HEK293 (cell line): Measurements from ENCODE around the gene SRRM1.

Source experiments
- CTCF ChIA-PET: fragments of 350-600 bp; formaldehyde crosslinking; extraction: SDS; loops from one replicate; lab custom pipeline; 2021; ENCODE audit warnings: antibody characterized with exemption; lab: Yijun Ruan, JAX
- POLR2A ChIA-PET: fragments of 300-600 bp; formaldehyde crosslinking; extraction: SDS; loops from one replicate; lab custom pipeline; 2020; ENCODE audit warnings: antibody characterized with exemption, inconsistent platforms; lab: Yijun Ruan, JAX
- H3K27ac ChIP-seq: fragments of 200-500 bp; sonication (Bioruptor generic); 2 replicates; pipeline ENCODE4 v1.5.1; 2014; ENCODE audit warnings: low read depth, low read length, control low read depth, inconsistent platforms; ENCODE audit errors: extremely low read depth
- H3K36me3 ChIP-seq, 2 experiments: fragments of 200-500 bp in 1 of 2; sonication (Bioruptor generic) in 1 of 2; 1 replicate in 1 of 2; 2 replicates in 1 of 2; pipeline ENCODE4 v1.5.1; 2014 to 2017; ENCODE audit warnings: inconsistent platforms in 2 of 2, low read length in 2 of 2; ENCODE audit not compliant: control insufficient read depth in 2 of 2, insufficient read depth in 1 of 2
- H3K4me1 ChIP-seq: fragments of 200-500 bp; sonication (Bioruptor generic); 2 replicates; pipeline ENCODE4 v1.5.1; 2014; ENCODE audit warnings: mild to moderate bottlenecking, low read length, inconsistent platforms; ENCODE audit not compliant: control insufficient read depth, insufficient read depth
- H3K4me3 ChIP-seq: 2 replicates; pipeline ENCODE4 v1.5.1; 2011; ENCODE audit warnings: low read depth, mild to moderate bottlenecking, control low read depth, low read length, moderate library complexity
- H3K9me3 ChIP-seq: fragments of 200-500 bp; sonication (Bioruptor generic); 2 replicates; pipeline ENCODE4 v1.5.1; 2014; ENCODE audit warnings: low read depth, low read length, inconsistent platforms; ENCODE audit not compliant: control insufficient read depth, insufficient read depth
- EGR2 ChIP-seq: fragments of 450-650 bp; formaldehyde crosslinking; IDR thresholded peaks from 2 replicates; pipeline ENCODE4 v1.5.1; 2016; ENCODE audit warnings: low read depth, missing biosample characterization, missing genetic modification characterization
- GLI2 ChIP-seq: fragments of 450-650 bp; formaldehyde crosslinking; IDR thresholded peaks from 2 replicates; pipeline ENCODE4; 2017; ENCODE audit warnings: missing biosample characterization, missing genetic modification characterization, low read depth, borderline replicate concordance
- HOXA7 ChIP-seq: sonication (generic); formaldehyde crosslinking; IDR thresholded peaks from 2 replicates; pipeline ENCODE4 v1.8.1; 2022; ENCODE audit warnings: missing genetic modification reagents, borderline replicate concordance
- KLF9 ChIP-seq: fragments of 450-650 bp; formaldehyde crosslinking; IDR thresholded peaks from 2 replicates; pipeline ENCODE4 v1.5.1; 2016; ENCODE audit warnings: missing biosample characterization, missing genetic modification characterization, low read depth
- ZFHX2 ChIP-seq: fragments of 450-650 bp; formaldehyde crosslinking; conservative IDR thresholded peaks from 2 replicates; pipeline ENCODE4 v1.5.1; 2016; ENCODE audit warnings: missing biosample characterization, missing genetic modification characterization
- ZNF211 ChIP-seq: fragments of 450-650 bp; formaldehyde crosslinking; IDR thresholded peaks from 2 replicates; pipeline ENCODE4 v1.5.1; 2016; ENCODE audit warnings: low read depth, missing biosample characterization, missing genetic modification characterization
- ZNF530 ChIP-seq: fragments of 450-650 bp; formaldehyde crosslinking; IDR thresholded peaks from 2 replicates; pipeline ENCODE4 v1.5.1; 2016; ENCODE audit warnings: low read depth, missing biosample characterization, missing genetic modification characterization
- ZNF548 ChIP-seq: fragments of 450-650 bp; formaldehyde crosslinking; IDR thresholded peaks from 2 replicates; pipeline ENCODE4 v1.5.1; 2016; ENCODE audit warnings: missing biosample characterization, missing genetic modification characterization
- ZNF561 ChIP-seq: fragments of 450-650 bp; IDR thresholded peaks from 2 replicates; pipeline ENCODE4 v1.5.1; 2018; ENCODE audit warnings: missing biosample characterization, missing genetic modification characterization, borderline replicate concordance
- ZNF629 ChIP-seq: fragments of 450-650 bp; formaldehyde crosslinking; IDR thresholded peaks from 2 replicates; pipeline ENCODE4 v1.5.1; 2017; ENCODE audit warnings: missing biosample characterization, missing genetic modification characterization
- ZNF654 ChIP-seq: fragments of 450-650 bp; formaldehyde crosslinking; IDR thresholded peaks from 2 replicates; pipeline ENCODE4 v1.5.1; 2016; ENCODE audit warnings: low read depth, missing biosample characterization, missing genetic modification characterization
- ZNF660 ChIP-seq: fragments of 450-650 bp; IDR thresholded peaks from 2 replicates; pipeline ENCODE4 v1.5.1; 2018; ENCODE audit warnings: missing biosample characterization, mild to moderate bottlenecking, missing genetic modification characterization
- ZNF776 ChIP-seq: fragments of 450-650 bp; formaldehyde crosslinking; IDR thresholded peaks from 2 replicates; pipeline ENCODE4 v1.5.0; 2017; ENCODE audit warnings: missing biosample characterization, missing genetic modification characterization, borderline replicate concordance
- TF ChIP-seq, protein P1 (sequence below): fragments of 450-650 bp; formaldehyde crosslinking; IDR thresholded peaks from 2 replicates; pipeline ENCODE4 v1.5.1; 2016; ENCODE audit warnings: missing biosample characterization, missing genetic modification characterization, borderline replicate concordance
- TF ChIP-seq, protein P2 (sequence below): fragments of 450-650 bp; formaldehyde crosslinking; conservative IDR thresholded peaks from 2 replicates; pipeline ENCODE4 v1.5.1; 2016; ENCODE audit warnings: low read depth, missing biosample characterization, missing genetic modification characterization
- TF ChIP-seq, protein P3 (sequence below): fragments of 450-650 bp; formaldehyde crosslinking; IDR thresholded peaks from 2 replicates; pipeline ENCODE4 v1.5.1; 2016; ENCODE audit warnings: missing biosample characterization, missing genetic modification characterization
- TF ChIP-seq, protein P4 (sequence below): fragments of 450-650 bp; formaldehyde crosslinking; IDR thresholded peaks from 2 replicates; pipeline ENCODE4 v1.5.1; 2017; ENCODE audit warnings: missing biosample characterization, missing genetic modification characterization

SRRM1 gene

DNA sequence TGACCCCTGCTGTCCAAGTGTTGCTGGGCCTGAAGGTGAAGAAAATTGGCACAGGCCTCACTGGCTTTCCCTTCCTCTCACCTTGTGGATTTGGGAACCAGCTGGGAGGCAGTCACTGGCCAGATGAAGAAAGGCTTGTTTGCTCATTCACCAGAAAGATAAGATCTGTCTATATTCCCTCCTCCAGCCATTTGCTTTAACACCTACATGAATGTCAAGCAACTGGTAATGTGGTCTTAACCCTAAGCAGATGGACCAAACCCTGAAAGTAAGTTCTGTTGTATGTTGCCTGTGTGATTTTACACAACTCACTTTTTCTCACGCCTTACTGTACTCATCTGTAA is 10.3 kb upstream of the SRRM1 start:
- Histone ChIP-seq H3K9me3 (no peaks in the 10 kb centered on the region), H3K27ac (no peak overlapping the region), H3K4me1 (no peaks in the 10 kb centered on the region), H3K4me3 (no peak overlapping the region), H3K36me3 (no peaks in the 10 kb centered on the region)
- no peak for TF ChIP-seq ZNF776 (tag by site-specific recombination)
- TF ChIP-seq, protein P1, sequence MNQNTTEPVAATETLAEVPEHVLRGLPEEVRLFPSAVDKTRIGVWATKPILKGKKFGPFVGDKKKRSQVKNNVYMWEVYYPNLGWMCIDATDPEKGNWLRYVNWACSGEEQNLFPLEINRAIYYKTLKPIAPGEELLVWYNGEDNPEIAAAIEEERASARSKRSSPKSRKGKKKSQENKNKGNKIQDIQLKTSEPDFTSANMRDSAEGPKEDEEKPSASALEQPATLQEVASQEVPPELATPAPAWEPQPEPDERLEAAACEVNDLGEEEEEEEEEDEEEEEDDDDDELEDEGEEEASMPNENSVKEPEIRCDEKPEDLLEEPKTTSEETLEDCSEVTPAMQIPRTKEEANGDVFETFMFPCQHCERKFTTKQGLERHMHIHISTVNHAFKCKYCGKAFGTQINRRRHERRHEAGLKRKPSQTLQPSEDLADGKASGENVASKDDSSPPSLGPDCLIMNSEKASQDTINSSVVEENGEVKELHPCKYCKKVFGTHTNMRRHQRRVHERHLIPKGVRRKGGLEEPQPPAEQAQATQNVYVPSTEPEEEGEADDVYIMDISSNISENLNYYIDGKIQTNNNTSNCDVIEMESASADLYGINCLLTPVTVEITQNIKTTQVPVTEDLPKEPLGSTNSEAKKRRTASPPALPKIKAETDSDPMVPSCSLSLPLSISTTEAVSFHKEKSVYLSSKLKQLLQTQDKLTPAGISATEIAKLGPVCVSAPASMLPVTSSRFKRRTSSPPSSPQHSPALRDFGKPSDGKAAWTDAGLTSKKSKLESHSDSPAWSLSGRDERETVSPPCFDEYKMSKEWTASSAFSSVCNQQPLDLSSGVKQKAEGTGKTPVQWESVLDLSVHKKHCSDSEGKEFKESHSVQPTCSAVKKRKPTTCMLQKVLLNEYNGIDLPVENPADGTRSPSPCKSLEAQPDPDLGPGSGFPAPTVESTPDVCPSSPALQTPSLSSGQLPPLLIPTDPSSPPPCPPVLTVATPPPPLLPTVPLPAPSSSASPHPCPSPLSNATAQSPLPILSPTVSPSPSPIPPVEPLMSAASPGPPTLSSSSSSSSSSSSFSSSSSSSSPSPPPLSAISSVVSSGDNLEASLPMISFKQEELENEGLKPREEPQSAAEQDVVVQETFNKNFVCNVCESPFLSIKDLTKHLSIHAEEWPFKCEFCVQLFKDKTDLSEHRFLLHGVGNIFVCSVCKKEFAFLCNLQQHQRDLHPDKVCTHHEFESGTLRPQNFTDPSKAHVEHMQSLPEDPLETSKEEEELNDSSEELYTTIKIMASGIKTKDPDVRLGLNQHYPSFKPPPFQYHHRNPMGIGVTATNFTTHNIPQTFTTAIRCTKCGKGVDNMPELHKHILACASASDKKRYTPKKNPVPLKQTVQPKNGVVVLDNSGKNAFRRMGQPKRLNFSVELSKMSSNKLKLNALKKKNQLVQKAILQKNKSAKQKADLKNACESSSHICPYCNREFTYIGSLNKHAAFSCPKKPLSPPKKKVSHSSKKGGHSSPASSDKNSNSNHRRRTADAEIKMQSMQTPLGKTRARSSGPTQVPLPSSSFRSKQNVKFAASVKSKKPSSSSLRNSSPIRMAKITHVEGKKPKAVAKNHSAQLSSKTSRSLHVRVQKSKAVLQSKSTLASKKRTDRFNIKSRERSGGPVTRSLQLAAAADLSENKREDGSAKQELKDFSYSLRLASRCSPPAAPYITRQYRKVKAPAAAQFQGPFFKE (tag by site-specific recombination), result no peak
- no peak for TF ChIP-seq ZNF530 (tag by site-specific recombination)
- TF ChIP-seq ZNF629, result no peak
- TF ChIP-seq GLI2 (tag by site-specific recombination), result no peak
- TF ChIP-seq HOXA7, result no peak
- TF ChIP-seq EGR2 (tag by site-specific recombination), result peak; percentile 41; the same call in 1 of the 2 replicates
- TF ChIP-seq ZFHX2 (tag by site-specific recombination), result 0 out of 2 replicates have a peak, but pooled peaks have one; percentile 18
- no peak for TF ChIP-seq ZNF561 (tag by site-specific recombination)
- no peak for TF ChIP-seq KLF9 (tag by site-specific recombination)
- ChIA-PET POLR2A (no interaction called here), CTCF (interaction anchor here (1.0 to 3.0 kb wide), 4 partner anchors 46 to 242 kb away, joined by 3 to 8 read pairs (median 4); partner anchors contain the start of gene NIPAL3)

DNA sequence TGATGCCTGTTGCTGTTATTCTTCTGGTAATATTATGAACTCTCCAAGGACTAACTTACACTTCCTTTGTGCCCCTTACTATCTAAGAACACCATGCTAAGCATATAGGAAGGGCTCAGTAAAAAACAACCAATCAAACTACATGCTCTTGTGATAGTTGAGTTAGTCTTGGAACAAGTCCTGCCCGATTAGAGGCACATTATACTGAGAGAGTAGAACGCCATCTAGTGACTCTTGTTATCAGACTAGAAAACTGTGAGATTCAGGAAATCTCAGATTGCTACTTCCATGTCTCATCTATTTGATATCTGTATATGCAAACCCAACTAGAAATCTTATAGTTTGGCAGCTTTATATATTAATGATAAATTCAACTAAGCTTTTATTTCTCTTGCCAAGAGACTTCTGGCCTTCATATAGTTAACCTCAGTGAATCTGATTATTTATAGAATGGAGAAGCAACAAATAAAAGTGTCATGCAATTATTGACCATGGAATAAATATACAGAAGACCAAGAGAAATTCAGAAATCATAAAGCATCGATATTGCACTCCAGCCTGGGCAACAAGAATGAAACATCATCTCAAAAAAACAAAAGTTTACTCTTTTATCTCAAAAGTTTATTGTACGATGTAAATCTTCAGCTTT is 7.8 kb upstream of the SRRM1 start:
- ChIA-PET POLR2A (interaction anchor here (0.7 kb wide), 1 partner anchor 534 kb away, joined by 4 read pairs; no protein-coding TSS in a partner anchor), CTCF (interaction anchor here (0.6 to 6.5 kb wide), 24 partner anchors 11 to 436 kb away, joined by 3 to 73 read pairs (median 5); partner anchors contain the start of gene NIPAL3)
- H3K36me3 ChIP-seq, result no peaks in the 10 kb centered on the region
- H3K27ac ChIP-seq, result no peak overlapping the region
- no peaks in the 10 kb centered on the region for H3K9me3 ChIP-seq
- no peaks in the 10 kb centered on the region for H3K4me1 ChIP-seq
- no peak overlapping the region for H3K4me3 ChIP-seq
- TF ChIP-seq, protein P2, sequence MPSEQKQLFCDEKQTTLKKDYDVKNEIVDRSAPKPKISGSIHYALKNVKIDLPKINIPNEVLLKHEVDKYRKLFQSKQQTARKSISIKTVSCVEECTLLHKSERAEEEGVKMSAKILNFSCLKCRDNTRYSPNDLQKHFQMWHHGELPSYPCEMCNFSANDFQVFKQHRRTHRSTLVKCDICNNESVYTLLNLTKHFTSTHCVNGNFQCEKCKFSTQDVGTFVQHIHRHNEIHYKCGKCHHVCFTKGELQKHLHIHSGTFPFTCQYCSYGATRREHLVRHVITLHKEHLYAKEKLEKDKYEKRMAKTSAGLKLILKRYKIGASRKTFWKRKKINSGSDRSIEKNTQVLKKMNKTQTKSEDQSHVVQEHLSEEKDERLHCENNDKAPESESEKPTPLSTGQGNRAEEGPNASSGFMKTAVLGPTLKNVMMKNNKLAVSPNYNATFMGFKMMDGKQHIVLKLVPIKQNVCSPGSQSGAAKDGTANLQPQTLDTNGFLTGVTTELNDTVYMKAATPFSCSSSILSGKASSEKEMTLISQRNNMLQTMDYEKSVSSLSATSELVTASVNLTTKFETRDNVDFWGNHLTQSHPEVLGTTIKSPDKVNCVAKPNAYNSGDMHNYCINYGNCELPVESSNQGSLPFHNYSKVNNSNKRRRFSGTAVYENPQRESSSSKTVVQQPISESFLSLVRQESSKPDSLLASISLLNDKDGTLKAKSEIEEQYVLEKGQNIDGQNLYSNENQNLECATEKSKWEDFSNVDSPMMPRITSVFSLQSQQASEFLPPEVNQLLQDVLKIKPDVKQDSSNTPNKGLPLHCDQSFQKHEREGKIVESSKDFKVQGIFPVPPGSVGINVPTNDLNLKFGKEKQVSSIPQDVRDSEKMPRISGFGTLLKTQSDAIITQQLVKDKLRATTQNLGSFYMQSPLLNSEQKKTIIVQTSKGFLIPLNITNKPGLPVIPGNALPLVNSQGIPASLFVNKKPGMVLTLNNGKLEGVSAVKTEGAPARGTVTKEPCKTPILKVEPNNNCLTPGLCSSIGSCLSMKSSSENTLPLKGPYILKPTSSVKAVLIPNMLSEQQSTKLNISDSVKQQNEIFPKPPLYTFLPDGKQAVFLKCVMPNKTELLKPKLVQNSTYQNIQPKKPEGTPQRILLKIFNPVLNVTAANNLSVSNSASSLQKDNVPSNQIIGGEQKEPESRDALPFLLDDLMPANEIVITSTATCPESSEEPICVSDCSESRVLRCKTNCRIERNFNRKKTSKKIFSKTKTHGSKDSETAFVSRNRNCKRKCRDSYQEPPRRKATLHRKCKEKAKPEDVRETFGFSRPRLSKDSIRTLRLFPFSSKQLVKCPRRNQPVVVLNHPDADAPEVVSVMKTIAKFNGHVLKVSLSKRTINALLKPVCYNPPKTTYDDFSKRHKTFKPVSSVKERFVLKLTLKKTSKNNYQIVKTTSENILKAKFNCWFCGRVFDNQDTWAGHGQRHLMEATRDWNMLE (tag by site-specific recombination), result no peak
- TF ChIP-seq, protein P3, sequence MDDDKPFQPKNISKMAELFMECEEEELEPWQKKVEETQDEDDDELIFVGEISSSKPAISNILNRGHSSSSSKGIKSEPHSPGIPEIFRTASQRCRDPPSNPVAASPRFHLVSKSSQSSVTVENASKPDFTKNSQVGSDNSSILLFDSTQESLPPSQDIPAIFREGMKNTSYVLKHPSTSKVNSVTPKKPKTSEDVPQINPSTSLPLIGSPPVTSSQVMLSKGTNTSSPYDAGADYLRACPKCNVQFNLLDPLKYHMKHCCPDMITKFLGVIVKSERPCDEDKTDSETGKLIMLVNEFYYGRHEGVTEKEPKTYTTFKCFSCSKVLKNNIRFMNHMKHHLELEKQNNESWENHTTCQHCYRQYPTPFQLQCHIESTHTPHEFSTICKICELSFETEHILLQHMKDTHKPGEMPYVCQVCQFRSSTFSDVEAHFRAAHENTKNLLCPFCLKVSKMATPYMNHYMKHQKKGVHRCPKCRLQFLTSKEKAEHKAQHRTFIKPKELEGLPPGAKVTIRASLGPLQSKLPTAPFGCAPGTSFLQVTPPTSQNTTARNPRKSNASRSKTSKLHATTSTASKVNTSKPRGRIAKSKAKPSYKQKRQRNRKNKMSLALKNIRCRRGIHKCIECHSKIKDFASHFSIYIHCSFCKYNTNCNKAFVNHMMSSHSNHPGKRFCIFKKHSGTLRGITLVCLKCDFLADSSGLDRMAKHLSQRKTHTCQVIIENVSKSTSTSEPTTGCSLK (tag by site-specific recombination), result no peak
- TF ChIP-seq ZNF660, result peak; percentile 98
- no peak for TF ChIP-seq ZNF548 (tag by site-specific recombination)
- TF ChIP-seq, protein P4, sequence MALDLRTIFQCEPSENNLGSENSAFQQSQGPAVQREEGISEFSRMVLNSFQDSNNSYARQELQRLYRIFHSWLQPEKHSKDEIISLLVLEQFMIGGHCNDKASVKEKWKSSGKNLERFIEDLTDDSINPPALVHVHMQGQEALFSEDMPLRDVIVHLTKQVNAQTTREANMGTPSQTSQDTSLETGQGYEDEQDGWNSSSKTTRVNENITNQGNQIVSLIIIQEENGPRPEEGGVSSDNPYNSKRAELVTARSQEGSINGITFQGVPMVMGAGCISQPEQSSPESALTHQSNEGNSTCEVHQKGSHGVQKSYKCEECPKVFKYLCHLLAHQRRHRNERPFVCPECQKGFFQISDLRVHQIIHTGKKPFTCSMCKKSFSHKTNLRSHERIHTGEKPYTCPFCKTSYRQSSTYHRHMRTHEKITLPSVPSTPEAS, result no peak
- peak; percentile 93 for TF ChIP-seq ZNF654
- TF ChIP-seq ZNF211 (tag by site-specific recombination), result no peak
